ENCODE data around the gene DNAL1. TPM values are rescaled to one million over a fixed set of nuclear protein-coding genes. Genes with fewer than 3 reads are reported as not detected.

Gene DNAL1
- polyA plus RNA-seq, 1 donor (not counting 4 experiments of a cell fraction or from before 2014, with no cell fraction given): 8.4 TPM

DNA sequence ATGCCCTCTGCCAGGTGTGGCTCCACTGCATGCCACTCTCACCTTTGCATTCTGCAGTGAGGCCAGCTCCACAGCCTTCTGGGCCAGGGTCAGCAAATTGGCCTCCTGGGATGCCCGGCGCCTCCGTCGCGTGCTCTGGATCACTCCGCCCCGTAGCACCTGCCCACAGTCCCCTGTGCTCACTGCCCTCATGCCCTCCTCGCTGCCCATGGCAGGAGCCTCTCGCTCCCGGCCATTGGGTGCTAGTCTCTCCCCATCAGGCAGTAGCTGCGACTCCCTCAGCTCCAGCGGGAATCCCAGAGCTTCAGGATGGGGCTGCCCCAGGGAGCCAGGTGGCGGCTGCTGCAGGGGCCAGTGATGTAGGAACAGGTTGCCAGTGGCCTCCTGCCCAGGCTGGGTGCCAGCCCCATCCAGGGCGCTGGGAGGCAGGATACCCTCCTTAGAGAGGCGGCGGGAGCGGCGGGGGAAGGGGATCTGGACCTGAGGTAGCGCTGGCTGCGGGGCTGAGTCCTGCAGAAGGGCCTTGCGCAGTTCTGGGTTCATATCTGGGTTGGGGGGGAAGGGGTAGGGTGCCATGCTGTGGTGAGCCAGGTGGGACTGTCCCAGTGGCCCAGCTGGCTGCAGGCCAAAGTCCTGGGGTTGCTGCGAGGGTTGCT, 93.9 kb downstream of the DNAL1 start:
- no peak overlapping the region for H3K4me3 ChIP-seq (ENCODE audit: control insufficient read depth in 2 of 3, extremely low read depth in 1 of 3, insufficient read depth in 2 of 3, low read depth in 1 of 3, low read length in 3 of 3)
- H3K79me2 ChIP-seq (ENCODE audit: control insufficient read depth, insufficient read depth, low read length): peaks cover 76% of the 10 kb centered on the region
- peaks cover 3% of the 10 kb centered on the region for H3K9me1 ChIP-seq (ENCODE audit: control insufficient read depth, extremely low read depth, insufficient read depth, low read length)
- no peak for DNase-seq (ENCODE audit: low read depth, low spot score)
- H3K9ac ChIP-seq (ENCODE audit: control insufficient read depth, extremely low read depth, insufficient read depth, low read length): no peak overlapping the region
- no peaks in the 10 kb centered on the region for H3K27me3 ChIP-seq (ENCODE audit: control insufficient read depth, extremely low read depth, insufficient read depth, low read length)
- peaks cover 19% of the 10 kb centered on the region for H4K20me1 ChIP-seq (ENCODE audit: control insufficient read depth, extremely low read depth, insufficient read depth, low read length)
- H3K27ac ChIP-seq (ENCODE audit: control insufficient read depth, insufficient read depth, low read length): no peak overlapping the region
- H3K36me3 ChIP-seq (ENCODE audit: control insufficient read depth in 2 of 2, extremely low read depth in 1 of 2, insufficient read depth in 2 of 2, low read length in 2 of 2): peaks cover 25 to 44% of the 10 kb centered on the region in 2 experiments
- H2AFZ ChIP-seq (ENCODE audit: control insufficient read depth, low read length): no peak overlapping the region
- no peak for FAIRE-seq
- TF ChIP-seq, protein P1, sequence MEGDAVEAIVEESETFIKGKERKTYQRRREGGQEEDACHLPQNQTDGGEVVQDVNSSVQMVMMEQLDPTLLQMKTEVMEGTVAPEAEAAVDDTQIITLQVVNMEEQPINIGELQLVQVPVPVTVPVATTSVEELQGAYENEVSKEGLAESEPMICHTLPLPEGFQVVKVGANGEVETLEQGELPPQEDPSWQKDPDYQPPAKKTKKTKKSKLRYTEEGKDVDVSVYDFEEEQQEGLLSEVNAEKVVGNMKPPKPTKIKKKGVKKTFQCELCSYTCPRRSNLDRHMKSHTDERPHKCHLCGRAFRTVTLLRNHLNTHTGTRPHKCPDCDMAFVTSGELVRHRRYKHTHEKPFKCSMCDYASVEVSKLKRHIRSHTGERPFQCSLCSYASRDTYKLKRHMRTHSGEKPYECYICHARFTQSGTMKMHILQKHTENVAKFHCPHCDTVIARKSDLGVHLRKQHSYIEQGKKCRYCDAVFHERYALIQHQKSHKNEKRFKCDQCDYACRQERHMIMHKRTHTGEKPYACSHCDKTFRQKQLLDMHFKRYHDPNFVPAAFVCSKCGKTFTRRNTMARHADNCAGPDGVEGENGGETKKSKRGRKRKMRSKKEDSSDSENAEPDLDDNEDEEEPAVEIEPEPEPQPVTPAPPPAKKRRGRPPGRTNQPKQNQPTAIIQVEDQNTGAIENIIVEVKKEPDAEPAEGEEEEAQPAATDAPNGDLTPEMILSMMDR (optimal IDR thresholded peaks at IDR 0.05 in 1 of 3, IDR thresholded peaks at IDR 0.05 in 1 of 3, conservative IDR thresholded peaks at IDR 0.05 in 1 of 3; ENCODE audit: extremely low read depth in 1 of 3, insufficient read depth in 2 of 3, low read length in 3 of 3): no peak
- TF ChIP-seq EZH2 (IDR thresholded peaks at IDR 0.05; ENCODE audit: low read length): no peak
- no peak overlapping the region for H3K4me2 ChIP-seq (ENCODE audit: control insufficient read depth, extremely low read depth, insufficient read depth, low read depth, low read length)
- no peaks in the 10 kb centered on the region for H3K9me3 ChIP-seq (ENCODE audit: control insufficient read depth, low read depth, low read length)
- dilution Hi-C loops (cut with MboI; ENCODE audit: extremely low pct_ligation_motif_present, low sequenced_read_pairs): no loop called here
- H3K4me1 ChIP-seq (ENCODE audit: control insufficient read depth, extremely low read depth, insufficient read depth, low read length): peaks cover 40% of the 10 kb centered on the region

DNA sequence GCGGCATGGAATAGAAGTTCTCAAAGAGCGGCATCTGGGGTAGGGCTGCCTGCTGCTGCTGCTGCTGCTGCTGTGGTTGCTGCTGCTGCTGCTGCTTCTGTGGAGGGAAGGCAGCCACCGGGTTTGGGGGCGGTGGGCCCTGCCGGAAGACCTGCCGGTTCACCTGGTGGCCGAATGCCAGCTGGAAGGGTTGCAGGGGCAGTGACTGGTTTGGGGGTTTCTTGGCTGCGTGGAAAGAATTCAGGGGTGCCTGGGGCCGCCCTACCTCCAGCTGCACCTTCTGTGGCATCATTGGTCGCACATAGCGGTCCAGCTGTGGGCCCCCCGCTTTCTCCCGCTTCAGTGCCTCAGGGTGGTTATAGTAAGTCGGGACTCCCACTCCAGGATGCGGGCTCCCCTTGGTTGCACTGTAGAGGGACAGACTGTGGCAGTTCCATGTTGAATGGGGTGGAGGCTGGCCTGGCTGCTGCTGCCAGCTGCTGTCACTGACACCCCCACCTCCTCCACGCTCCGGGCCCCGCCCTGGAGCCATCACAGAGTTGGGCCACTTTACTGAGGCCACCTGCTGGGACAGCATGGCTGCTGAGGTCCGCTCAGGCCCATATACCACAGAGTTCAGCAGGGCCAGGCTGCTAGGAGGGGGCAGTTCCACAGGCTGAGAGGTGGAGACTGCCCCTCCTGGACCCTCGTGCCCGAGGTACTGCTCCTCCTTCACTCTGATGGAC, 94.5 kb downstream of the DNAL1 start:
- H3K4me1 ChIP-seq (ENCODE audit: control insufficient read depth, extremely low read depth, insufficient read depth, low read length): peaks cover 47% of the 10 kb centered on the region
- FAIRE-seq (no peak), DNase-seq (ENCODE audit: low read depth, low spot score) (no peak)
- H3K27ac ChIP-seq (ENCODE audit: control insufficient read depth, insufficient read depth, low read length): no peak overlapping the region
- peaks cover 22% of the 10 kb centered on the region for H4K20me1 ChIP-seq (ENCODE audit: control insufficient read depth, extremely low read depth, insufficient read depth, low read length)
- H3K9ac ChIP-seq (ENCODE audit: control insufficient read depth, extremely low read depth, insufficient read depth, low read length): peak overlapping the region; percentile 22
- TF ChIP-seq EZH2 (IDR thresholded peaks at IDR 0.05; ENCODE audit: low read length): no peak
- TF ChIP-seq, protein P1 (optimal IDR thresholded peaks at IDR 0.05 in 1 of 3, IDR thresholded peaks at IDR 0.05 in 1 of 3, conservative IDR thresholded peaks at IDR 0.05 in 1 of 3; ENCODE audit: extremely low read depth in 1 of 3, insufficient read depth in 2 of 3, low read length in 3 of 3): no peak
- H3K9me3 ChIP-seq (ENCODE audit: control insufficient read depth, low read depth, low read length): no peaks in the 10 kb centered on the region
- no peak overlapping the region for H2AFZ ChIP-seq (ENCODE audit: control insufficient read depth, low read length)
- H3K79me2 ChIP-seq (ENCODE audit: control insufficient read depth, insufficient read depth, low read length): peaks cover 80% of the 10 kb centered on the region
- dilution Hi-C loops (cut with MboI; ENCODE audit: extremely low pct_ligation_motif_present, low sequenced_read_pairs): no loop called here
- H3K27me3 ChIP-seq (ENCODE audit: control insufficient read depth, extremely low read depth, insufficient read depth, low read length): no peaks in the 10 kb centered on the region
- peaks cover 24 to 44% of the 10 kb centered on the region in 2 experiments for H3K36me3 ChIP-seq (ENCODE audit: control insufficient read depth in 2 of 2, extremely low read depth in 1 of 2, insufficient read depth in 2 of 2, low read length in 2 of 2)
- H3K4me3 ChIP-seq (ENCODE audit: control insufficient read depth in 2 of 3, extremely low read depth in 1 of 3, insufficient read depth in 2 of 3, low read depth in 1 of 3, low read length in 3 of 3): no peak overlapping the region
- no peak overlapping the region for H3K4me2 ChIP-seq (ENCODE audit: control insufficient read depth, extremely low read depth, insufficient read depth, low read depth, low read length)
- H3K9me1 ChIP-seq (ENCODE audit: control insufficient read depth, extremely low read depth, insufficient read depth, low read length): peaks cover 10% of the 10 kb centered on the region

Measured in keratinocyte (primary cell).